Stomach (tissue), 19 donors: ENCODE data around the gene PI16. TPM values are rescaled to one million over a fixed set of nuclear protein-coding genes. Genes with fewer than 3 reads are reported as not detected.

ENCODE experiments used
- DNase-seq, 2 donors: peaks; one replicate each; pipeline versions ENCODE4 v3.0.0 to v3.0.0-alpha.2; 2013 to 2019
- H3K27ac ChIP-seq, 5 donors: fragments of 200-600 bp in 4 of 5; sonication (generic) in 4 of 5; one replicate each; pipeline ENCODE4 v1.5.1; 2013 to 2019; ENCODE audit warnings: mild to moderate bottlenecking in 1 of 5, moderate library complexity in 1 of 5
- H3K27me3 ChIP-seq, 3 donors: fragments of 200-600 bp; sonication (generic); one replicate each; pipeline ENCODE4 v1.5.1; 2017 to 2019; ENCODE audit warnings: mixed run types in 1 of 3
- H3K36me3 ChIP-seq, 4 donors: fragments of 200-600 bp; sonication (generic); 1 replicate in 3 of 4; 2 replicates in 1 of 4; pipeline ENCODE4 v1.5.1; 2016 to 2019
- H3K4me1 ChIP-seq, 4 donors: fragments of 200-600 bp; sonication (generic); one replicate each; pipeline ENCODE4 v1.5.1; 2016 to 2019
- H3K4me3 ChIP-seq, 4 donors: fragments of 200-600 bp; sonication (generic) in 3 of 4; one replicate each; pipeline ENCODE4 v1.5.1; 2016 to 2019; ENCODE audit warnings: mild to moderate bottlenecking in 1 of 4
- H3K9me3 ChIP-seq, 4 donors: fragments of 200-600 bp; sonication (generic); one replicate each; pipeline ENCODE4 v1.5.1; 2016 to 2019
- CTCF ChIP-seq, 7 experiments: fragments of 450-650 bp in 4 of 7; fragments of 200-600 bp in 3 of 7; sonication (generic) in 3 of 7; IDR thresholded peaks; one replicate each; pipeline ENCODE4 v1.5.1; 2016 to 2019; ENCODE audit warnings: antibody characterized with exemption in 7 of 7, control low read depth in 2 of 7, mild to moderate bottlenecking in 1 of 7
- EP300 ChIP-seq: sonication (generic); formaldehyde crosslinking; IDR thresholded peaks from one replicate; pipeline ENCODE4 v1.6.1; 2017; ENCODE audit warnings: antibody characterized with exemption
- POLR2A ChIP-seq, 4 donors: fragments of 450-650 bp; IDR thresholded peaks; one replicate each; pipeline ENCODE4 v1.6.1; 2016; ENCODE audit warnings: antibody characterized with exemption in 4 of 4, control low read depth in 2 of 4, mild to moderate bottlenecking in 1 of 4, moderate library complexity in 1 of 4
- POLR2AphosphoS5 ChIP-seq, 3 donors: sonication (generic); formaldehyde crosslinking; IDR thresholded peaks; one replicate each; pipeline ENCODE4 v1.6.1; 2016; ENCODE audit warnings: antibody characterized with exemption in 3 of 3
- WGBS, 5 donors: extraction: QIAGEN DNeasy Blood & Tissue Kit in 3 of 5; methylation state at CpG; one replicate each; pipeline versions ENCODE4 v1.1.5 to v1.1.7; 2013 to 2018; 5-methylcytosine and 5-hydroxymethylcytosine counted together
- intact Hi-C: fragments of 100-400 bp; cut with DNase I; formaldehyde crosslinking; loops from one replicate; pipeline ENCODE4 v1.15.1; 2023; ENCODE audit warnings: low total_unique reads
- long read RNA-seq, 10 donors: transcript quantifications; one replicate each; lab custom pipeline, GENCODE V29; 2026
- polyA plus RNA-seq, 3 donors: library from polyadenylated mRNA; stranded (reverse); fragments of 200-250 nt; gene quantifications; one replicate each; pipeline ENCODE4 v1.2.3, GENCODE V29; 2013
- total RNA-seq, 5 donors: library from RNA; depleted of rRNA; stranded (reverse); fragments of >200 nt; gene quantifications; one replicate each; pipeline versions ENCODE4 v1.1.0 to v1.2.3, GENCODE V29; 2014 to 2016
- donor health status: healthy with polysubstance abuse.
- donor health status: Bipolar disorder and iron deficiency.
- donor health status: healthy.

The PI16 gene
- total RNA-seq (10 to 100 TPM in 2 of 5 donors, 1 to 10 TPM in 1, not detected in 2; 1.7 to 21.3 (median 10.4) TPM), polyA plus RNA-seq (1 to 10 TPM; 1.2 to 4.3 (median 1.5) TPM)
- long read RNA-seq, donor 1, partial matches to known transcripts: 48 of 77 reads
- long read RNA-seq, donor 1, other reads (novel, unspliced or antisense): 29 of 77 reads
- long read RNA-seq, donor 2, partial matches to known transcripts: 0 of 1 reads
- long read RNA-seq, donor 2, other reads (novel, unspliced or antisense): 0 of 1 reads
- long read RNA-seq, donor 3, partial matches to known transcripts: 0 of 1 reads
- long read RNA-seq, donor 3, other reads (novel, unspliced or antisense): 0 of 1 reads
- long read RNA-seq, donor 4, partial matches to known transcripts: 0 of 1 reads
- long read RNA-seq, donor 4, other reads (novel, unspliced or antisense): 0 of 1 reads
- long read RNA-seq, donor 5, partial matches to known transcripts: 0 of 3 reads
- long read RNA-seq, donor 5, other reads (novel, unspliced or antisense): 0 of 3 reads
- long read RNA-seq, donor 6, partial matches to known transcripts: 324 of 326 reads
- long read RNA-seq, donor 6, other reads (novel, unspliced or antisense): 0 of 326 reads
- long read RNA-seq, donor 7: 0 reads
- long read RNA-seq, donor 8: 0 reads
- long read RNA-seq, donor 9: 0 reads
- long read RNA-seq, donor 10: 0 reads

GRCh38 chr6:36954262-36954931 lies at the start of gene PI16:
Gene PI16, plus strand, starts transcription at chr6:36954738. Its CDS starts 23 bp downstream, at chr6:36954761.
- Histone ChIP-seq H3K27me3 (peaks cover 0 to 7% (median 0%) of the 10 kb centered on the region in 3 donors), H3K27ac (peak within 1 kb of the TSS in 1 of 5 donors; percentile 25), H3K4me1 (peaks cover 0 to 17% (median 6%) of the 10 kb centered on the region in 4 donors), H3K9me3 (no peaks in the 10 kb centered on the region), H3K36me3 (no peaks in the 10 kb centered on the region), H3K4me3 (peak within 1 kb of the TSS in 1 of 4 donors; percentile 1)
- TF ChIP-seq POLR2A (IDR thresholded peaks at IDR 0.05) (no peak), CTCF (IDR thresholded peaks at IDR 0.05) (no peak), POLR2AphosphoS5 (IDR thresholded peaks at IDR 0.05) (no peak)
- 65 to 84% (median 75%) methylated on average over 11 to 14 of the region's 14 CpGs for WGBS, 5 donors
- intact Hi-C loops: no loop called here
- DNase-seq: no peak

GRCh38 chr6:36904851-36905393 lies 49.6 kb upstream of the PI16 start:
- Histone ChIP-seq H3K27ac (peak overlapping the region in 4 of 5 donors; percentile 5 to 65 (median 35)), H3K36me3 (peaks cover 31 to 63% (median 56%) of the 10 kb centered on the region in 4 donors), H3K9me3 (no peaks in the 10 kb centered on the region), H3K4me3 (no peak overlapping the region), H3K27me3 (no peaks in the 10 kb centered on the region), H3K4me1 (peaks cover 33 to 46% (median 41%) of the 10 kb centered on the region in 4 donors)
- TF ChIP-seq POLR2A (IDR thresholded peaks at IDR 0.05) (no peak), EP300 (no peak), POLR2AphosphoS5 (IDR thresholded peaks at IDR 0.05) (no peak), CTCF (IDR thresholded peaks at IDR 0.05) (no peak)
- intact Hi-C loops: no loop called here
- 80 to 91% (median 89%) methylated on average over 5 of the region's 5 CpGs for WGBS, 5 donors
- no peak for DNase-seq

GRCh38 chr6:36906539-36907325 lies 47.8 kb upstream of the PI16 start:
- 0 to 16% (median 12%) methylated on average over 2 of the region's 2 CpGs for WGBS, 5 donors
- peak overlapping the region; percentile 8 to 70 (median 20) for H3K27ac ChIP-seq
- H3K4me3 ChIP-seq: no peak overlapping the region
- no peak for TF ChIP-seq POLR2A (IDR thresholded peaks at IDR 0.05)
- TF ChIP-seq POLR2AphosphoS5 (IDR thresholded peaks at IDR 0.05): no peak
- TF ChIP-seq EP300: no peak
- TF ChIP-seq CTCF (IDR thresholded peaks at IDR 0.05): no peak
- peaks cover 15 to 60% (median 51%) of the 10 kb centered on the region in 4 donors for H3K36me3 ChIP-seq
- H3K9me3 ChIP-seq: no peaks in the 10 kb centered on the region
- intact Hi-C loops: no loop called here
- H3K4me1 ChIP-seq: peaks cover 33 to 52% (median 42%) of the 10 kb centered on the region in 4 donors
- peak; percentile 58 to 87 for DNase-seq
- no peaks in the 10 kb centered on the region for H3K27me3 ChIP-seq
